MCF 10A (cell line): ENCODE results near the gene SURF1. TPM values are rescaled to one million over a fixed set of nuclear protein-coding genes. Genes with fewer than 3 reads are reported as not detected.

ENCODE experiments used
- BruUV-seq: library from RNA; stranded (reverse); fragments of 400-500 nt; replicated peaks from 2 replicates; lab custom pipeline; 2021; lab: Mats Ljungman, UMichigan
- CTCF ChIA-PET: fragments of 300-600 bp; sonication (Branson Sonifier 250); formaldehyde crosslinking; extraction: SDS; loops from one replicate; lab custom pipeline; 2021; ENCODE audit warnings: antibody characterized with exemption, inconsistent platforms; lab: Yijun Ruan, JAX
- POLR2A ChIA-PET: fragments of 300-600, 350-650 bp; sonication (Branson Sonifier 250); formaldehyde crosslinking; extraction: SDS; loops from one replicate; lab custom pipeline; 2020; ENCODE audit warnings: antibody characterized with exemption, inconsistent platforms; lab: Yijun Ruan, JAX
- DNase-seq: peaks from one replicate; pipeline ENCODE4 v3.0.0-alpha.2; 2018; ENCODE audit not compliant: unreplicated experiment
- H3K27ac Mint-ChIP-seq: one replicate; pipeline ENCODE4 v1.8.0; 2022; ENCODE audit warnings: mild to moderate bottlenecking, low read depth, mixed read lengths; ENCODE audit not compliant: unreplicated experiment
- H3K27me3 Mint-ChIP-seq: one replicate; pipeline ENCODE4 v1.8.0; 2022; ENCODE audit warnings: mixed read lengths; ENCODE audit not compliant: insufficient read depth, unreplicated experiment
- H3K36me3 Mint-ChIP-seq: one replicate; pipeline ENCODE4 v1.8.0; 2022; ENCODE audit warnings: mild to moderate bottlenecking, moderate library complexity, mixed read lengths; ENCODE audit not compliant: insufficient read depth, unreplicated experiment
- H3K4me1 Mint-ChIP-seq: one replicate; pipeline ENCODE4 v1.8.0; 2022; ENCODE audit warnings: mixed read lengths; ENCODE audit not compliant: insufficient read depth, unreplicated experiment
- H3K4me3 Mint-ChIP-seq: one replicate; pipeline ENCODE4 v1.8.0; 2022; ENCODE audit warnings: mild to moderate bottlenecking, moderate library complexity, mixed read lengths; ENCODE audit not compliant: unreplicated experiment
- H3K9me3 Mint-ChIP-seq: one replicate; pipeline ENCODE4 v1.8.0; 2022; ENCODE audit warnings: mixed read lengths; ENCODE audit not compliant: unreplicated experiment
- intact Hi-C: fragments of 100-400 bp; cut with micrococcal nuclease; formaldehyde crosslinking; loops from 2 replicates; pipeline ENCODE4 v1.14.1; 2022
- total RNA-seq: library from RNA; stranded (reverse); gene quantifications from 2 replicates; pipeline ENCODE4 v1.2.3, GENCODE V29; 2022
- TF ChIP-seq, protein P1 (sequence below): fragments of 200-600 bp; IDR thresholded peaks from one replicate; pipeline ENCODE4 v1.8.0; 2022; ENCODE audit warnings: antibody characterized with exemption, mild to moderate bottlenecking; ENCODE audit not compliant: unreplicated experiment

SURF1 gene
- total RNA-seq, 1 experiment from 2014 or later = 31.2 TPM

- ChIA-PET CTCF (no interaction called here), POLR2A (no interaction called here)
- Mint-ChIP-seq H3K4me1 (no peaks in the 10 kb centered on the region), H3K27ac (no peak overlapping the region), H3K9me3 (no peaks in the 10 kb centered on the region), H3K27me3 (peaks cover 26% of the 10 kb centered on the region), H3K4me3 (no peak overlapping the region), H3K36me3 (no peaks in the 10 kb centered on the region)
- TF ChIP-seq, protein P1, sequence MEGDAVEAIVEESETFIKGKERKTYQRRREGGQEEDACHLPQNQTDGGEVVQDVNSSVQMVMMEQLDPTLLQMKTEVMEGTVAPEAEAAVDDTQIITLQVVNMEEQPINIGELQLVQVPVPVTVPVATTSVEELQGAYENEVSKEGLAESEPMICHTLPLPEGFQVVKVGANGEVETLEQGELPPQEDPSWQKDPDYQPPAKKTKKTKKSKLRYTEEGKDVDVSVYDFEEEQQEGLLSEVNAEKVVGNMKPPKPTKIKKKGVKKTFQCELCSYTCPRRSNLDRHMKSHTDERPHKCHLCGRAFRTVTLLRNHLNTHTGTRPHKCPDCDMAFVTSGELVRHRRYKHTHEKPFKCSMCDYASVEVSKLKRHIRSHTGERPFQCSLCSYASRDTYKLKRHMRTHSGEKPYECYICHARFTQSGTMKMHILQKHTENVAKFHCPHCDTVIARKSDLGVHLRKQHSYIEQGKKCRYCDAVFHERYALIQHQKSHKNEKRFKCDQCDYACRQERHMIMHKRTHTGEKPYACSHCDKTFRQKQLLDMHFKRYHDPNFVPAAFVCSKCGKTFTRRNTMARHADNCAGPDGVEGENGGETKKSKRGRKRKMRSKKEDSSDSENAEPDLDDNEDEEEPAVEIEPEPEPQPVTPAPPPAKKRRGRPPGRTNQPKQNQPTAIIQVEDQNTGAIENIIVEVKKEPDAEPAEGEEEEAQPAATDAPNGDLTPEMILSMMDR = no peak
- DNase-seq = no peak
- no TSS peak for BruUV-seq
- intact Hi-C loops = no loop called here
Observed at GRCh38 chr9:133315997-133316396, 40.3 kb downstream of the SURF1 start.

- H3K9me3 Mint-ChIP-seq = peaks cover 11% of the 10 kb centered on the region
- TF ChIP-seq, protein P1 = no peak
- H3K27ac Mint-ChIP-seq = no peak overlapping the region
- H3K4me1 Mint-ChIP-seq = no peaks in the 10 kb centered on the region
- no peak for DNase-seq
- CTCF ChIA-PET = no interaction called here
- POLR2A ChIA-PET = no interaction called here
- intact Hi-C loops = no loop called here
- no peaks in the 10 kb centered on the region for H3K36me3 Mint-ChIP-seq
- no TSS peak for BruUV-seq
- H3K27me3 Mint-ChIP-seq = peaks cover 39% of the 10 kb centered on the region
- H3K4me3 Mint-ChIP-seq = no peak overlapping the region
Observed at GRCh38 chr9:133309608-133310007, 46.7 kb downstream of the SURF1 start.

GRCh38 chr9:133307301-133307700 is 49.0 kb downstream of the SURF1 start:
- H3K4me3 Mint-ChIP-seq = no peak overlapping the region
- intact Hi-C loops = no loop called here
- no peaks in the 10 kb centered on the region for H3K4me1 Mint-ChIP-seq
- POLR2A ChIA-PET = no interaction called here
- peaks cover 11% of the 10 kb centered on the region for H3K9me3 Mint-ChIP-seq
- H3K27ac Mint-ChIP-seq = no peak overlapping the region
- peaks cover 41% of the 10 kb centered on the region for H3K27me3 Mint-ChIP-seq
- CTCF ChIA-PET = interaction anchor here (0.6 to 1.1 kb wide), 2 partner anchors 13 to 114 kb away, joined by 3 to 4 read pairs; no protein-coding TSS in a partner anchor
- no peaks in the 10 kb centered on the region for H3K36me3 Mint-ChIP-seq
- no TSS peak for BruUV-seq
- no peak for DNase-seq
- TF ChIP-seq, protein P1 = no peak

GRCh38 chr9:133306242-133307204 is 49.8 kb downstream of the SURF1 start:
- intact Hi-C loops = no loop called here
- H3K27ac Mint-ChIP-seq = no peak overlapping the region
- H3K4me3 Mint-ChIP-seq = no peak overlapping the region
- peaks cover 49% of the 10 kb centered on the region for H3K27me3 Mint-ChIP-seq
- ChIA-PET POLR2A (no interaction called here), CTCF (interaction anchor here (0.7 to 1.1 kb wide), 2 partner anchors 113 to 121 kb away, joined by 3 to 4 read pairs; no protein-coding TSS in a partner anchor)
- TF ChIP-seq, protein P1 = no peak
- DNase-seq = no peak
- no TSS peak for BruUV-seq
- peaks cover 11% of the 10 kb centered on the region for H3K9me3 Mint-ChIP-seq
- no peaks in the 10 kb centered on the region for H3K36me3 Mint-ChIP-seq
- no peaks in the 10 kb centered on the region for H3K4me1 Mint-ChIP-seq
